Measurements from ENCODE around the gene SP140L. TPM values are rescaled to one million over a fixed set of nuclear protein-coding genes. Genes with fewer than 3 reads are reported as not detected.

SP140L gene
- total and polyA plus RNA-seq, 2 donors (not counting 1 experiment from before 2014, with no cell fraction given), result 94.6 to 154 TPM

GRCh38 chr2:230430957-230431910 is 104.2 kb downstream of the SP140L start:
- H4K20me1 ChIP-seq (ENCODE audit: control insufficient read depth, insufficient read depth, low read length, poor library complexity, severe bottlenecking), result peaks cover 22% of the 10 kb centered on the region
- H3K27ac Mint-ChIP-seq, result peak overlapping the region; percentile 86
- no peak for TF ChIP-seq EZH2 (IDR thresholded peaks at IDR 0.05; ENCODE audit: borderline replicate concordance, insufficient read depth, low read depth, low read length, poor library complexity, severe bottlenecking)
- TF ChIP-seq CTCF (IDR thresholded peaks at IDR 0.05), result no peak
- DNase-seq (no peak), ATAC-seq (ENCODE audit: low read depth) (peak; percentile 65)
- peak overlapping the region; percentile 54 to 87 for H3K27ac ChIP-seq (ENCODE audit: low read length in 2 of 2)
- peaks cover 26 to 56% of the 10 kb centered on the region in 2 donors for H3K4me1 ChIP-seq (ENCODE audit: control insufficient read depth in 2 of 2, insufficient read depth in 2 of 2, low read length in 2 of 2)
- peak overlapping the region; percentile 59 for H3K4me3 Mint-ChIP-seq
- peak overlapping the region; percentile 36 for H3K9ac ChIP-seq (ENCODE audit: low read length)
- intact Hi-C loops (cut with micrococcal nuclease), result loop anchor here (2.0 kb wide), 1 partner anchor 14 kb away; the partner anchor contains the start of gene SP100
- H3K9me3 ChIP-seq (ENCODE audit: control extremely low read depth in 1 of 3, control insufficient read depth in 2 of 3, insufficient read depth in 1 of 3, low read length in 2 of 3), result peaks cover 9 to 26% (median 20%) of the 10 kb centered on the region in 3 donors
- H3K4me1 Mint-ChIP-seq, result peaks cover 62% of the 10 kb centered on the region
- CTCF ChIA-PET, result interaction anchor here (0.8 to 1.5 kb wide), 3 partner anchors 9 to 180 kb away, joined by 3 to 4 read pairs (median 4); no protein-coding TSS in a partner anchor
- no peaks in the 10 kb centered on the region for H3K27me3 Mint-ChIP-seq
- peak overlapping the region; percentile 9 for H2AFZ ChIP-seq (ENCODE audit: insufficient read depth, low read depth, low read length, poor library complexity, severe bottlenecking)
- POLR2A ChIA-PET, result interaction anchor here (0.8 to 1.5 kb wide), 4 partner anchors 13 to 41 kb away, joined by 3 to 4 read pairs (median 3); no protein-coding TSS in a partner anchor
- H3K79me2 ChIP-seq (ENCODE audit: control insufficient read depth, insufficient read depth, low read length), result peaks cover 100% of the 10 kb centered on the region
- H3K4me2 ChIP-seq (replicated peaks; ENCODE audit: low read depth, low read length, poor library complexity, severe bottlenecking), result peak overlapping the region; percentile 69
- 70% methylated on average over 1 of the region's 1 CpG for WGBS (ENCODE audit: insufficient coverage)
- no peaks in the 10 kb centered on the region for H3K9me3 Mint-ChIP-seq (ENCODE audit: insufficient read depth)
- H3K27me3 ChIP-seq (replicated peaks in 1 of 4; ENCODE audit: control extremely low read depth in 1 of 4, control insufficient read depth in 3 of 4, insufficient read depth in 4 of 4, low read length in 3 of 4), result no peaks in the 10 kb centered on the region
- peak overlapping the region in 1 of 5 experiments; percentile 27 for H3K4me3 ChIP-seq (ENCODE audit: control extremely low read depth in 1 of 5, extremely low read depth in 1 of 5, insufficient read depth in 1 of 5, low read depth in 2 of 5, low read length in 4 of 5)
- peaks cover 22 to 72% of the 10 kb centered on the region in 2 experiments for H3K36me3 ChIP-seq (replicated peaks in 1 of 2; ENCODE audit: control extremely low read depth in 1 of 2, control insufficient read depth in 1 of 2, extremely low read depth in 1 of 2, insufficient read depth in 2 of 2, low read length in 1 of 2)

All from B cell (primary cell).